Neural cell (in vitro differentiated cells): ENCODE data around the gene ALDH8A1. TPM values are rescaled to one million over a fixed set of nuclear protein-coding genes. Genes with fewer than 3 reads are reported as not detected.

Source experiments
- H2AFZ ChIP-seq: fragments of 200-600, 300-800 bp; sonication (generic), shearing (Covaris generic); 2 replicates; pipeline ENCODE4 v1.6.0; 2014; ENCODE audit warnings: low read depth, mild to moderate bottlenecking, antibody characterized with exemption, low read length, moderate library complexity
- H3F3A ChIP-seq: fragments of 200-600 bp; shearing (Covaris generic); 2 replicates; pipeline ENCODE4 v1.6.1; 2016; ENCODE audit warnings: mild to moderate bottlenecking, moderate library complexity, mixed read lengths, antibody characterized with exemption, low read length; ENCODE audit not compliant: insufficient read depth, poor library complexity, severe bottlenecking
- H3K27ac ChIP-seq: fragments of 200-600, 300-800 bp; sonication (generic), shearing (Covaris generic); 2 replicates; pipeline ENCODE4 v1.5.1; 2014; ENCODE audit warnings: mild to moderate bottlenecking, low read length, moderate library complexity
- H3K27me3 ChIP-seq: fragments of 300-800, 200-600 bp; sonication (generic), shearing (Covaris generic); 2 replicates; pipeline ENCODE4 v1.6.0; 2014; ENCODE audit warnings: mild to moderate bottlenecking, low read depth, low read length, moderate library complexity; ENCODE audit not compliant: insufficient read depth
- H3K36me3 ChIP-seq: fragments of 300-800, 200-600 bp; sonication (generic), shearing (Covaris generic); 2 replicates; pipeline ENCODE4 v1.5.1; 2014; ENCODE audit warnings: mild to moderate bottlenecking, antibody characterized with exemption, low read length, moderate library complexity; ENCODE audit not compliant: insufficient read depth
- H3K4me2 ChIP-seq: fragments of 300-800, 200-600 bp; sonication (generic), shearing (Covaris generic); 2 replicates; pipeline ENCODE4 v1.6.0; 2014; ENCODE audit warnings: mild to moderate bottlenecking, low read length
- H3K4me3 ChIP-seq: fragments of 300-800, 200-600 bp; sonication (generic), shearing (Covaris generic); 2 replicates; pipeline ENCODE4 v1.5.1; 2014; ENCODE audit warnings: mild to moderate bottlenecking, low read length, moderate library complexity
- H3K79me2 ChIP-seq: fragments of 200-600 bp; shearing (Covaris generic); replicated peaks from 2 replicates; pipeline ENCODE4 v1.6.0; 2014; ENCODE audit warnings: mild to moderate bottlenecking, low read length, moderate library complexity; ENCODE audit not compliant: insufficient read depth
- H3K9ac ChIP-seq: fragments of 300-800, 200-600 bp; sonication (generic), shearing (Covaris generic); 2 replicates; pipeline ENCODE4 v1.6.1; 2016; ENCODE audit warnings: mild to moderate bottlenecking, low read length, mixed read lengths
- H3K9me2 ChIP-seq: fragments of 200-600 bp; shearing (Covaris generic); 2 replicates; pipeline ENCODE4 v1.6.1; 2016; ENCODE audit warnings: mild to moderate bottlenecking, low read length, mixed read lengths; ENCODE audit not compliant: insufficient read depth
- H3K9me3 ChIP-seq: fragments of 200-600, 300-800 bp; sonication (generic), shearing (Covaris generic); 2 replicates; pipeline ENCODE4 v1.6.1; 2016; ENCODE audit warnings: mild to moderate bottlenecking, mixed run types, low read length, moderate library complexity, mixed read lengths
- H4K20me1 ChIP-seq: fragments of 200-600 bp; shearing (Covaris generic); 2 replicates; pipeline ENCODE4 v1.6.1; 2016; ENCODE audit warnings: mild to moderate bottlenecking, mixed run types; ENCODE audit not compliant: insufficient read depth
- CTCF ChIP-seq: fragments of 450-650 bp; IDR thresholded peaks from 2 replicates; pipeline ENCODE4 v1.5.1; 2014; ENCODE audit warnings: antibody characterized with exemption, mild to moderate bottlenecking, moderate library complexity; ENCODE audit not compliant: poor library complexity, severe bottlenecking
- EP300 ChIP-seq: fragments of 450-650 bp; conservative IDR thresholded peaks from 2 replicates; pipeline ENCODE4 v1.6.1; 2014; ENCODE audit warnings: antibody characterized with exemption, mild to moderate bottlenecking, moderate library complexity; ENCODE audit not compliant: poor library complexity, severe bottlenecking
- EZH2 ChIP-seq: fragments of 200-600, 300-800 bp; shearing (Covaris generic), sonication (generic); IDR thresholded peaks from 2 replicates; pipeline ENCODE4 v1.6.1; 2014; ENCODE audit warnings: antibody characterized with exemption, low read length, borderline replicate concordance, mild to moderate bottlenecking; ENCODE audit not compliant: insufficient read depth, poor library complexity, severe bottlenecking
- MXI1 ChIP-seq: fragments of 450-650 bp; conservative IDR thresholded peaks from 2 replicates; pipeline ENCODE4 v1.6.1; 2014; ENCODE audit warnings: antibody characterized with exemption, mild to moderate bottlenecking; ENCODE audit not compliant: poor library complexity, severe bottlenecking
- POLR2AphosphoS5 ChIP-seq: IDR thresholded peaks from 2 replicates; pipeline ENCODE4 v1.6.1; 2012
- RAD21 ChIP-seq: fragments of 450-650 bp; conservative IDR thresholded peaks from 2 replicates; pipeline ENCODE4 v1.6.1; 2014; ENCODE audit warnings: antibody characterized with exemption, mild to moderate bottlenecking, moderate library complexity
- REST ChIP-seq: IDR thresholded peaks from 2 replicates; pipeline ENCODE4 v1.6.1; 2012; ENCODE audit warnings: borderline replicate concordance
- SMC3 ChIP-seq: fragments of 450-650 bp; conservative IDR thresholded peaks from 2 replicates; pipeline ENCODE4 v1.6.1; 2014; ENCODE audit warnings: antibody characterized with exemption, mild to moderate bottlenecking, moderate library complexity; ENCODE audit not compliant: poor library complexity
- TAF1 ChIP-seq: IDR thresholded peaks from 2 replicates; pipeline ENCODE4 v1.6.1; 2012; ENCODE audit warnings: low read depth
- polyA plus RNA-seq: library from polyadenylated mRNA; depleted of rRNA; stranded (reverse); fragments of >200 nt; gene quantifications from 2 replicates; pipeline ENCODE4 v1.2.3, GENCODE V29; 2014

ALDH8A1 gene
- polyA plus RNA-seq, 1 donor from 2014 or later = 6.9 TPM

- Histone ChIP-seq H3K9me2 (no peaks in the 10 kb centered on the region), H3K27me3 (no peaks in the 10 kb centered on the region), H2AFZ (no peak overlapping the region), H3K9me3 (no peaks in the 10 kb centered on the region), H3K27ac (no peak overlapping the region), H3K9ac (no peak overlapping the region), H3K79me2 (no peaks in the 10 kb centered on the region), H3F3A (no peaks in the 10 kb centered on the region), H3K4me2 (no peak overlapping the region), H3K36me3 (no peaks in the 10 kb centered on the region), H4K20me1 (no peaks in the 10 kb centered on the region), H3K4me3 (no peak overlapping the region)
- TF ChIP-seq RAD21 = no peak
- no peak for TF ChIP-seq REST
- TF ChIP-seq CTCF = no peak
- TF ChIP-seq POLR2AphosphoS5 = no peak
- TF ChIP-seq MXI1 = no peak
- TF ChIP-seq TAF1 = no peak
- no peak for TF ChIP-seq EP300
- TF ChIP-seq EZH2 = no peak
- TF ChIP-seq SMC3 = no peak
These were observed 79.0 kb downstream of the ALDH8A1 start for GRCh38 chr6:134870677-134871498.

- H3F3A ChIP-seq = no peaks in the 10 kb centered on the region
- no peak overlapping the region for H3K4me3 ChIP-seq
- no peaks in the 10 kb centered on the region for H3K9me3 ChIP-seq
- no peak overlapping the region for H3K27ac ChIP-seq
- H2AFZ ChIP-seq = no peak overlapping the region
- H4K20me1 ChIP-seq = no peaks in the 10 kb centered on the region
- no peaks in the 10 kb centered on the region for H3K79me2 ChIP-seq
- H3K9ac ChIP-seq = no peak overlapping the region
- no peaks in the 10 kb centered on the region for H3K27me3 ChIP-seq
- no peaks in the 10 kb centered on the region for H3K36me3 ChIP-seq
- no peaks in the 10 kb centered on the region for H3K9me2 ChIP-seq
- no peak overlapping the region for H3K4me2 ChIP-seq
- TF ChIP-seq POLR2AphosphoS5 (no peak), EZH2 (no peak), CTCF (no peak), REST (no peak), MXI1 (no peak), TAF1 (no peak)
These were observed 81.1 kb downstream of the ALDH8A1 start for GRCh38 chr6:134868812-134869211.
